Breast epithelium (tissue), 3 donors: Measurements from ENCODE around the gene ANAPC10.

Source experiments
- CTCF ChIP-seq, 3 donors: fragments of 450-650 bp; IDR thresholded peaks; one replicate each; pipeline ENCODE4 v1.5.1; 2016 to 2017; ENCODE audit warnings: antibody characterized with exemption in 3 of 3, mild to moderate bottlenecking in 3 of 3, moderate library complexity in 3 of 3
- POLR2AphosphoS5 ChIP-seq, 3 donors: sonication (generic); formaldehyde crosslinking; IDR thresholded peaks; one replicate each; pipeline ENCODE4 v1.6.1; 2017; ENCODE audit warnings: antibody characterized with exemption in 3 of 3

GRCh38 chr4:145083891-145084605, 13.9 kb downstream of the ANAPC10 start:
- TF ChIP-seq CTCF (IDR thresholded peaks at IDR 0.05) (no peak), POLR2AphosphoS5 (IDR thresholded peaks at IDR 0.05) (no peak)
